Measurements from ENCODE around the gene RAET1G. TPM values are rescaled to one million over a fixed set of nuclear protein-coding genes. Genes with fewer than 3 reads are reported as not detected.

Gene RAET1G
- total and polyA plus RNA-seq, 9 of the 15 experiments (the other 6 are each of a cell fraction or from before 2014, with no cell fraction given): 0.11 TPM; not detected in 8

DNA sequence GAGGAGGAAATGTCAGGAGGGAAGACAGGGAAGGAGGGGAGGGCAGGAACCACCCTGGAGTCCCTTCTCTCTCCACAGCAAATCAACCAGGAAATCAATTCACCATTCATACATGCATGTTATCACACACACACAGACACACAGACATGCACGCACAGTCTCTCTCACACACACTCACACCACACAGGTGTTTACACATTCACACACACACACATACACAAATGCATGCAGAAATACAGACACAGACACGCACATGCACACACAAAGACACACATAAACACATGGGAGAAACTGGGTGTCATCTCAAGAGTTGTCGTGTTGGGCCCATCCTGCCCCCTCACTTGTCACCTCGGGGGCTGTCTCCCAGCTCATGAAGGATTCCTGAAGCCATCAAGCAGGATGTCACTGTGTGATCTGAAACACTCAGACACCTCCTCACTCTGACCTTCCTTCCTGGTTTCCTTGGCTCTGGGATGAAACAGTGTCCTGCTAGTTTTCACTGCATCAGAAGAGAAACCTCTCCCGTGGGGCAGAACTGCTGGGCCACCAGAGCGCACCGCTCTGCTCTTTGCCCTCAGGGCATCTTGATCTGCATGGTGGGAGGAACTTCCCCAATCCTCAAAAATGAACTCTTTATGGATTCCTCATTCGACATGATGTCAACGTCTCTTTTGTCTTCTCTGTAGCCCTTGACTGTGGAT lies 9.2 kb downstream of the RAET1G start (continued):
- TF ChIP-seq CHCHD3 (CRISPR knock-in tag; IDR thresholded peaks at IDR 0.05): no peak
- TF ChIP-seq TAF7 (tag; IDR thresholded peaks at IDR 0.05): no peak
- no peak for TF ChIP-seq PYGO2 (tag; IDR thresholded peaks at IDR 0.05)
- TF ChIP-seq, protein P1, sequence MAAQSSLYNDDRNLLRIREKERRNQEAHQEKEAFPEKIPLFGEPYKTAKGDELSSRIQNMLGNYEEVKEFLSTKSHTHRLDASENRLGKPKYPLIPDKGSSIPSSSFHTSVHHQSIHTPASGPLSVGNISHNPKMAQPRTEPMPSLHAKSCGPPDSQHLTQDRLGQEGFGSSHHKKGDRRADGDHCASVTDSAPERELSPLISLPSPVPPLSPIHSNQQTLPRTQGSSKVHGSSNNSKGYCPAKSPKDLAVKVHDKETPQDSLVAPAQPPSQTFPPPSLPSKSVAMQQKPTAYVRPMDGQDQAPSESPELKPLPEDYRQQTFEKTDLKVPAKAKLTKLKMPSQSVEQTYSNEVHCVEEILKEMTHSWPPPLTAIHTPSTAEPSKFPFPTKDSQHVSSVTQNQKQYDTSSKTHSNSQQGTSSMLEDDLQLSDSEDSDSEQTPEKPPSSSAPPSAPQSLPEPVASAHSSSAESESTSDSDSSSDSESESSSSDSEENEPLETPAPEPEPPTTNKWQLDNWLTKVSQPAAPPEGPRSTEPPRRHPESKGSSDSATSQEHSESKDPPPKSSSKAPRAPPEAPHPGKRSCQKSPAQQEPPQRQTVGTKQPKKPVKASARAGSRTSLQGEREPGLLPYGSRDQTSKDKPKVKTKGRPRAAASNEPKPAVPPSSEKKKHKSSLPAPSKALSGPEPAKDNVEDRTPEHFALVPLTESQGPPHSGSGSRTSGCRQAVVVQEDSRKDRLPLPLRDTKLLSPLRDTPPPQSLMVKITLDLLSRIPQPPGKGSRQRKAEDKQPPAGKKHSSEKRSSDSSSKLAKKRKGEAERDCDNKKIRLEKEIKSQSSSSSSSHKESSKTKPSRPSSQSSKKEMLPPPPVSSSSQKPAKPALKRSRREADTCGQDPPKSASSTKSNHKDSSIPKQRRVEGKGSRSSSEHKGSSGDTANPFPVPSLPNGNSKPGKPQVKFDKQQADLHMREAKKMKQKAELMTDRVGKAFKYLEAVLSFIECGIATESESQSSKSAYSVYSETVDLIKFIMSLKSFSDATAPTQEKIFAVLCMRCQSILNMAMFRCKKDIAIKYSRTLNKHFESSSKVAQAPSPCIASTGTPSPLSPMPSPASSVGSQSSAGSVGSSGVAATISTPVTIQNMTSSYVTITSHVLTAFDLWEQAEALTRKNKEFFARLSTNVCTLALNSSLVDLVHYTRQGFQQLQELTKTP (IDR thresholded peaks at IDR 0.05; ENCODE audit: low read depth in 1 of 2, partially characterized antibody in 2 of 2): no peak
- TF ChIP-seq LARP7 (IDR thresholded peaks at IDR 0.05): no peak
- TF ChIP-seq DACH1 (IDR thresholded peaks at IDR 0.05; ENCODE audit: partially characterized antibody): no peak
- TF ChIP-seq IFI16 (CRISPR knock-in tag; IDR thresholded peaks at IDR 0.05): no peak
